ENCODE measurements around the gene KCNAB2.

Gene KCNAB2

GRCh38 chr1:6083385-6083784 lies 37.7 kb downstream of the KCNAB2 start:
- DNase-seq (ENCODE audit: low spot score): no peak

GRCh38 chr1:6083801-6084446 lies 38.2 kb downstream of the KCNAB2 start:
- no peak for DNase-seq (ENCODE audit: low spot score)

- DNase-seq (ENCODE audit: low spot score): no peak
Measured at GRCh38 chr1:6084781-6085495, 39.2 kb downstream of the KCNAB2 start.

- DNase-seq (ENCODE audit: low spot score): no peak
Measured at GRCh38 chr1:6085666-6086065, 40.0 kb downstream of the KCNAB2 start.

GRCh38 chr1:6086358-6086757 lies 40.7 kb downstream of the KCNAB2 start:
- DNase-seq (ENCODE audit: low spot score): no peak

- DNase-seq (ENCODE audit: low spot score): no peak
Measured at GRCh38 chr1:6086762-6087376, 41.2 kb downstream of the KCNAB2 start.

GRCh38 chr1:6087377-6087772 lies 41.7 kb downstream of the KCNAB2 start:
- no peak for DNase-seq (ENCODE audit: low spot score)

GRCh38 chr1:6087958-6088357 lies 42.3 kb downstream of the KCNAB2 start:
- DNase-seq (ENCODE audit: low spot score): no peak

GRCh38 chr1:6088956-6089355 lies 43.3 kb downstream of the KCNAB2 start:
- no peak for DNase-seq (ENCODE audit: low spot score)

- no peak for DNase-seq (ENCODE audit: low spot score)
Measured at GRCh38 chr1:6090288-6090687, 44.6 kb downstream of the KCNAB2 start.

- DNase-seq (ENCODE audit: low spot score): no peak
Measured at GRCh38 chr1:6090996-6091822, 45.5 kb downstream of the KCNAB2 start.

- DNase-seq (ENCODE audit: low spot score): no peak
Measured at GRCh38 chr1:6091823-6092109, 46.1 kb downstream of the KCNAB2 start.

- no peak for DNase-seq (ENCODE audit: low spot score)
Measured at GRCh38 chr1:6092211-6092610, 46.5 kb downstream of the KCNAB2 start.

GRCh38 chr1:6093071-6093470 lies 47.4 kb downstream of the KCNAB2 start:
- DNase-seq (ENCODE audit: low spot score): no peak

- DNase-seq (ENCODE audit: low spot score): no peak
Measured at GRCh38 chr1:6093611-6094010, 47.9 kb downstream of the KCNAB2 start.

- no peak for DNase-seq (ENCODE audit: low spot score)
Measured at GRCh38 chr1:6094246-6094645, 48.6 kb downstream of the KCNAB2 start.

- no peak for DNase-seq (ENCODE audit: low spot score)
Measured at GRCh38 chr1:6094801-6095505, 49.3 kb downstream of the KCNAB2 start.

- no peak for DNase-seq (ENCODE audit: low spot score)
Measured at GRCh38 chr1:6095511-6096242, 50.0 kb downstream of the KCNAB2 start.

GRCh38 chr1:6096243-6097116 lies 50.8 kb downstream of the KCNAB2 start:
- no peak for DNase-seq (ENCODE audit: low spot score)

GRCh38 chr1:6097117-6097595 lies 51.5 kb downstream of the KCNAB2 start:
- DNase-seq (ENCODE audit: low spot score): no peak

All from activated CD4-positive, alpha-beta T cell treated with anti-CD3 and anti-CD28 coated beads, Interleukin-2, Interleukin-4, amounts not matched to agents 100 ng/mL and 50 ng/mL, durations not matched to agents 16 hours and 8 hours (primary cell).